ENCODE results near the gene PRRG3. TPM values are rescaled to one million over a fixed set of nuclear protein-coding genes. Genes with fewer than 3 reads are reported as not detected.
A peak's percentile ranks its signal among the peaks of the same experiment; 100 is the strongest.

PRRG3 gene
- total and polyA plus RNA-seq, 8 donors: 0.10 to 7.3 (median 0.14) TPM; not detected in 3

GRCh38 chrX:151702741-151703340, 7.6 kb downstream of the PRRG3 start:
- Histone ChIP-seq H3K27me3 (peaks cover 0 to 5% (median 0%) of the 10 kb centered on the region in 3 donors), H3K4me1 (no peaks in the 10 kb centered on the region), H3K9me3 (no peaks in the 10 kb centered on the region), H3K27ac (no peak overlapping the region), H3K36me3 (no peaks in the 10 kb centered on the region), H3K4me3 (no peak overlapping the region)
- TF ChIP-seq POLR2AphosphoS5 (IDR thresholded peaks at IDR 0.05): no peak
- TF ChIP-seq EP300 (IDR thresholded peaks at IDR 0.05): no peak
- TF ChIP-seq, protein P1, sequence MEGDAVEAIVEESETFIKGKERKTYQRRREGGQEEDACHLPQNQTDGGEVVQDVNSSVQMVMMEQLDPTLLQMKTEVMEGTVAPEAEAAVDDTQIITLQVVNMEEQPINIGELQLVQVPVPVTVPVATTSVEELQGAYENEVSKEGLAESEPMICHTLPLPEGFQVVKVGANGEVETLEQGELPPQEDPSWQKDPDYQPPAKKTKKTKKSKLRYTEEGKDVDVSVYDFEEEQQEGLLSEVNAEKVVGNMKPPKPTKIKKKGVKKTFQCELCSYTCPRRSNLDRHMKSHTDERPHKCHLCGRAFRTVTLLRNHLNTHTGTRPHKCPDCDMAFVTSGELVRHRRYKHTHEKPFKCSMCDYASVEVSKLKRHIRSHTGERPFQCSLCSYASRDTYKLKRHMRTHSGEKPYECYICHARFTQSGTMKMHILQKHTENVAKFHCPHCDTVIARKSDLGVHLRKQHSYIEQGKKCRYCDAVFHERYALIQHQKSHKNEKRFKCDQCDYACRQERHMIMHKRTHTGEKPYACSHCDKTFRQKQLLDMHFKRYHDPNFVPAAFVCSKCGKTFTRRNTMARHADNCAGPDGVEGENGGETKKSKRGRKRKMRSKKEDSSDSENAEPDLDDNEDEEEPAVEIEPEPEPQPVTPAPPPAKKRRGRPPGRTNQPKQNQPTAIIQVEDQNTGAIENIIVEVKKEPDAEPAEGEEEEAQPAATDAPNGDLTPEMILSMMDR (IDR thresholded peaks at IDR 0.05): no peak
- no peak for TF ChIP-seq POLR2A (IDR thresholded peaks at IDR 0.05)
- 49 to 75% (median 64%) methylated on average over 5 to 7 of the region's 7 CpGs for WGBS, 5 donors
- DNase-seq: no peak
- intact Hi-C loops (cut with DNase I; ENCODE audit: low total_unique reads): no loop called here

DNA sequence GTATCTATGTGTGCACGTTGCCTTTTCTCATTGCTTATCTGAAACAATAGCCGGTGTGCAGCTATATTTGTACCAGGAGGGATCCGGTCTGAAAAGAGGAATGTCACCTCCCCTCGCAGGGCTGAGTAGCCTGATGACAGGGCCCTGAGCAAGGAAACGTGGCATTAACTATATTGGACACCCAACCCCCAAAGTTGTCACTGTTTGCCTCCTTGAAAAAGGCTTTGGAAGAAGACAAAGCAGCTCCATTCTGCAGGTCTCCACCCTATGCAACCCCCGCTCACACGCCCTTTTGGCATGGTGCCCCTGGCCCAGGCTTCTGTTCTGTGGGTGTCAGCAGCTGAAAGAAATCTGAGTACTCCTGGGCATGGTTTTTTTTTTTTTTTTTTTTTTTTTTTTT, 8.2 kb downstream of the PRRG3 start:
- Histone ChIP-seq H3K27me3 (peaks cover 0 to 5% (median 0%) of the 10 kb centered on the region in 3 donors), H3K9me3 (no peaks in the 10 kb centered on the region), H3K4me1 (no peaks in the 10 kb centered on the region), H3K4me3 (no peak overlapping the region), H3K27ac (no peak overlapping the region), H3K36me3 (no peaks in the 10 kb centered on the region)
- peak; percentile 36 to 70 for DNase-seq
- WGBS, 5 donors: 19 to 49% (median 30%) methylated on average over 2 to 7 of the region's 7 CpGs
- TF ChIP-seq, protein P1 (IDR thresholded peaks at IDR 0.05): no peak
- TF ChIP-seq POLR2AphosphoS5 (IDR thresholded peaks at IDR 0.05): no peak
- TF ChIP-seq POLR2A (IDR thresholded peaks at IDR 0.05): no peak
- TF ChIP-seq EP300 (IDR thresholded peaks at IDR 0.05): no peak
- intact Hi-C loops (cut with DNase I; ENCODE audit: low total_unique reads): no loop called here

DNA sequence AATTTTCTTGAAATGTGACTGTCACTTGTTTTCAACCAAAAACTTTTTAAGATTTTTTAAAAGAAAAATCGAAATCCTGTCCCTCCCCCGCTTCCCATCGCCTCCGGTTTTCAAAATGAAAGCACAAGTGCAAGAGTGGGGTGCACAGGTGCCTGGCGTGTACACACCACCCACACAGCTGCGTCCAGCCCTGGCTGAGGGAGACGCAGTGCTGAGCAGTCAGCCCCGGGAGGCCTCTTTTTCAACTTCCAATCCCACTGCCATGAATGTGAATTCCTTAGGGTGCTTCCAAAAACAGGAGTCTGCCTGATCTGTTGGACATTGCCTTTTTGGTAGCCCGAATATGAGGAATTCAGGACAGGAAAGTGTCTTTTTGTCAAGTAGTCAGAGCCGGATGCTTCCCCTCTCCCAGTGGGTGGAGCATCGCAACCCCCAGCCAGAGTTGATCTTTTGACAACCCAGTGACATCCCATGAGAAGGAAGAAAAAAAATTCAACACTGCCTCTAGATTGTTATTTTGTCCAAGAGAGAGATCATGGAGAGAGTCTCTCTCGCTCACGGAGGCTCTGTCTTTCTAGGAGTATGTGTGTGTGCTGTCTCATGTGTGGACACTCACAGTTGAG, 8.9 kb downstream of the PRRG3 start:
- Histone ChIP-seq H3K27me3 (peaks cover 0 to 5% (median 0%) of the 10 kb centered on the region in 3 donors), H3K4me1 (no peaks in the 10 kb centered on the region), H3K4me3 (no peak overlapping the region), H3K9me3 (no peaks in the 10 kb centered on the region), H3K27ac (no peak overlapping the region), H3K36me3 (no peaks in the 10 kb centered on the region)
- WGBS, 5 donors: 40 to 60% (median 50%) methylated on average over 11 to 13 of the region's 13 CpGs
- DNase-seq: peak in 1 of 2 donors; percentile 23
- intact Hi-C loops (cut with DNase I; ENCODE audit: low total_unique reads): no loop called here
- TF ChIP-seq, protein P1 (IDR thresholded peaks at IDR 0.05): no peak
- TF ChIP-seq EP300 (IDR thresholded peaks at IDR 0.05) (no peak), POLR2AphosphoS5 (IDR thresholded peaks at IDR 0.05) (no peak), POLR2A (IDR thresholded peaks at IDR 0.05) (no peak)

DNA sequence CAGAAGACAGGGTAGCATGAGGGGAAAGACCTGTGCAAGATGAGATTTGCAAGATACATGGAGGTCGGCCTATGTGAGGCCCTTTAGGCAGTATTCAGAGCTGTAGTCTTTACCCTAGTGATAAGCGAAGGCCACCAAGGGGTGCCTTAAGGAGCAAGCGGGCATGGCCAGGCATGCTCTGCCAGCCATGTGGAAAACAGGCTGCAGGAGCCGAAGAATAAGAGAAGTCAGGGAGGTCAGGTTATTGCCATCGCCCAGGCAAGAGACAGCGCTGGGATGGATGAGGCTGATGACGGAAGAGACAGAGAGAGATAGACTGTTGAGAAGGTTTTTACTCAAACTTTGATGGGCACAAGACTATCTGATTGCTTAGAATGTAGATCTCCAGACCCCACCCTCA, 13.6 kb downstream of the PRRG3 start:
- Histone ChIP-seq H3K27me3 (no peaks in the 10 kb centered on the region), H3K9me3 (no peaks in the 10 kb centered on the region), H3K27ac (no peak overlapping the region), H3K4me3 (no peak overlapping the region), H3K4me1 (no peaks in the 10 kb centered on the region), H3K36me3 (no peaks in the 10 kb centered on the region)
- TF ChIP-seq POLR2A (IDR thresholded peaks at IDR 0.05) (no peak), POLR2AphosphoS5 (IDR thresholded peaks at IDR 0.05) (no peak), EP300 (IDR thresholded peaks at IDR 0.05) (no peak)
- TF ChIP-seq, protein P1 (IDR thresholded peaks at IDR 0.05): no peak
- intact Hi-C loops (cut with DNase I; ENCODE audit: low total_unique reads): no loop called here
- 81 to 95% (median 90%) methylated on average over 7 of the region's 7 CpGs for WGBS, 5 donors
- DNase-seq: peak in 1 of 2 donors; percentile 9
